Nephron (organoid): Measurements from ENCODE around the gene CDH4.

Experiments used
- H3K27ac Mint-ChIP-seq, 3 experiments: 2 replicates each; pipeline ENCODE4 v1.8.0; 2020; ENCODE audit warnings: mixed read lengths in 3 of 3, mild to moderate bottlenecking in 2 of 3, moderate library complexity in 1 of 3
- H3K27me3 Mint-ChIP-seq: 2 replicates; pipeline ENCODE4 v1.8.0; 2021; ENCODE audit warnings: low read depth, mild to moderate bottlenecking, moderate library complexity, mixed read lengths
- H3K36me3 Mint-ChIP-seq: 2 replicates; pipeline ENCODE4 v1.8.0; 2020; ENCODE audit warnings: low read depth, mixed read lengths
- H3K4me1 Mint-ChIP-seq: 2 replicates; pipeline ENCODE4 v1.8.0; 2020; ENCODE audit warnings: mixed read lengths
- H3K4me3 Mint-ChIP-seq, 3 experiments: 2 replicates each; pipeline ENCODE4 v1.8.0; 2020; ENCODE audit warnings: mild to moderate bottlenecking in 3 of 3, mixed read lengths in 3 of 3, moderate library complexity in 2 of 3
- H3K9me3 Mint-ChIP-seq: 2 replicates; pipeline ENCODE4 v1.8.0; 2020; ENCODE audit warnings: mixed read lengths
- CTCF ChIP-seq, 3 experiments: fragments of 200-600 bp; sonication (generic); IDR thresholded peaks; one replicate each; pipeline ENCODE4 v1.5.0; 2021; ENCODE audit warnings: antibody characterized with exemption in 3 of 3; ENCODE audit not compliant: unreplicated experiment in 3 of 3

CDH4 gene

DNA sequence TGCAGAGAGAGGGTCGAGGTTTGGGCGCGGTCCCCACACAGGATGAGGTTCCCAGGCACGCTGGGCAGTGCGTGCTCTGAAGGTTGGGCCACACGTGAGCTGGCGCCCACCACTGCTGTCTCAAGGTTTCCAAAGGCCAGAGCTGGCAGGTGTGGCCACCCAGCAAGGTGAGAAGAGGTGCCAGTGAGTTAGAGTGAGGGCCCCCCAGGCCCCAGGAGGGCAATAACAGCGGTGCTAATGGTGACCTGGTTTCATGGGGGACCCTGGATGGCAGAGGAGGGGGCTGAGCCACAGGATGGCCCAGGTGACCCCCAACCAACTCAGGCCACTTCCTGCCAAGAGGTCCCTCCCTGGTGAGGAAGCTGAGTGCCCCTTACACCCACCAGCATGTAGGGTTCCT, 628.6 kb downstream of the CDH4 start:
- peaks cover 21% of the 10 kb centered on the region for H3K27me3 Mint-ChIP-seq
- H3K4me1 Mint-ChIP-seq, result no peaks in the 10 kb centered on the region
- H3K27ac Mint-ChIP-seq, result no peak overlapping the region
- H3K36me3 Mint-ChIP-seq, result no peaks in the 10 kb centered on the region
- H3K9me3 Mint-ChIP-seq, result no peaks in the 10 kb centered on the region
- no peak for TF ChIP-seq CTCF (IDR thresholded peaks at IDR 0.05; ENCODE audit: unreplicated experiment in 3 of 3)
- no peak overlapping the region for H3K4me3 Mint-ChIP-seq

DNA sequence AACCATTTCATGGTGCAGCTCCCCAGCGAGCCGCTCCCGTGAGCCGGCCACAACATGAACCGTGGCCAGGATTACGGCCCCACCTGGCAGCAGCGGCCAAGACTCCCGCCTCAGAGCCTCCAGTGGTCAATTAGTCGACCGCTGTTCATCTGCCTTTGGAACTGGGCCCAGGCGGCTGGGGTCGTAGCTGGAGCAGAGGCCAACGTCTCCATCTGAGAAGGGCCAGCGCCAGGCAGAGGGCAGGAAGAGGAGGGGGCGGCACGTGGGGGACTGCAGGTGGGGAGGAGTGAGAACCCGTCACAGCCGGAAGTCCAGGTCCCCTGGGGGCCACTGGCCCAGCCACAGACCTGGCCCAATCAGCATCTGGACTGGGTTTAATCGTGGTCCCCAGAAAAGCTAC, 629.4 kb downstream of the CDH4 start:
- H3K4me1 Mint-ChIP-seq, result no peaks in the 10 kb centered on the region
- H3K4me3 Mint-ChIP-seq, result no peak overlapping the region
- no peaks in the 10 kb centered on the region for H3K9me3 Mint-ChIP-seq
- H3K27me3 Mint-ChIP-seq, result peaks cover 26% of the 10 kb centered on the region
- no peak for TF ChIP-seq CTCF (IDR thresholded peaks at IDR 0.05; ENCODE audit: unreplicated experiment in 3 of 3)
- H3K27ac Mint-ChIP-seq, result no peak overlapping the region
- H3K36me3 Mint-ChIP-seq, result no peaks in the 10 kb centered on the region

GRCh38 chr20:61881861-61882260, 629.8 kb downstream of the CDH4 start:
- Mint-ChIP-seq H3K36me3 (no peaks in the 10 kb centered on the region), H3K27ac (no peak overlapping the region), H3K4me3 (no peak overlapping the region), H3K27me3 (peaks cover 22% of the 10 kb centered on the region), H3K9me3 (no peaks in the 10 kb centered on the region), H3K4me1 (no peaks in the 10 kb centered on the region)
- TF ChIP-seq CTCF (IDR thresholded peaks at IDR 0.05; ENCODE audit: unreplicated experiment in 3 of 3), result no peak

- Mint-ChIP-seq H3K4me3 (no peak overlapping the region), H3K27me3 (peaks cover 27% of the 10 kb centered on the region), H3K4me1 (no peaks in the 10 kb centered on the region), H3K27ac (peak overlapping the region in 1 of 3 experiments; percentile 4), H3K9me3 (no peaks in the 10 kb centered on the region), H3K36me3 (no peaks in the 10 kb centered on the region)
- no peak for TF ChIP-seq CTCF (IDR thresholded peaks at IDR 0.05; ENCODE audit: unreplicated experiment in 3 of 3)
These were observed 630.9 kb downstream of the CDH4 start for GRCh38 chr20:61882716-61883615.

DNA sequence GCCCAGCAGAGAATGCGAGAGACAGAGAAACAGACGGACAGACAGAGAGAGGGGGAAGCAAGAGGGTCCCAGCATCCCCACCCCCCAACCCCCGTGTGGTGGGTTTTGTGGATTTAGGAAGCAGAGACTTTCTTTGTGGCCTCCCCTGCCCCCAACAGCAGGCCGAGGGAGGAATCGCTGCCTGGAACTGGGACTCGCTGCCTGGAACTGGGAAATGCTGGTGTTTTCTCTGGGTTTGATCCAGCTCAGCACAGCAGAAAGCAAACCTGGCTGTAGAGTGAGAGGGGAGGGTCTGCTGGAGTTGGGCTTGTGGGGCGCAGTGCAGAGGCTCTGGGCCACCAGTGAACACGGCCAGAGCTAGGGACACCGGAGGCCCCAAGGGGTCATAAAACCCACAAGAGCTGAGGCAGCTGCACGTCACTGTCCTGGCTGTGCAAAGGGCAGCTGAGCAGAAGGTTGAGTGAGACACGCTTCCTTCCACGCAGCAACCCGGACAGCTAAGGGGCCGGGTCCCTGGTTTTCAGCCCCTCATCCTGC, 631.9 kb downstream of the CDH4 start:
- no peak for TF ChIP-seq CTCF (IDR thresholded peaks at IDR 0.05; ENCODE audit: unreplicated experiment in 3 of 3)
- Mint-ChIP-seq H3K36me3 (no peaks in the 10 kb centered on the region), H3K27ac (peak overlapping the region in 1 of 3 experiments; percentile 17), H3K4me3 (no peak overlapping the region), H3K9me3 (no peaks in the 10 kb centered on the region), H3K27me3 (peaks cover 25% of the 10 kb centered on the region), H3K4me1 (no peaks in the 10 kb centered on the region)
